Skeletal muscle cell (primary cell): ENCODE measurements around the gene SRRT.
"Not testable (repeated sequence)": the region's sequence is repeated elsewhere in the genome, so short reads cannot be mapped to it uniquely, and the experiment has no call there.

ENCODE experiments used
- DNase-seq: peaks from one replicate; pipeline ENCODE4 v3.0.0-alpha.2; 2010; ENCODE audit warnings: low read depth
- H3K4me3 ChIP-seq: 2 replicates; pipeline ENCODE4 v1.5.1; 2011; ENCODE audit warnings: low read depth, mild to moderate bottlenecking, control low read depth, low read length, moderate library complexity

The SRRT gene

GRCh38 chr7:100892364-100893317 lies 17.7 kb downstream of the SRRT start:
- no peak overlapping the region for H3K4me3 ChIP-seq
- no peak for DNase-seq

GRCh38 chr7:100893318-100893895 lies 18.5 kb downstream of the SRRT start:
- no peak overlapping the region for H3K4me3 ChIP-seq
- DNase-seq, result no peak

DNA sequence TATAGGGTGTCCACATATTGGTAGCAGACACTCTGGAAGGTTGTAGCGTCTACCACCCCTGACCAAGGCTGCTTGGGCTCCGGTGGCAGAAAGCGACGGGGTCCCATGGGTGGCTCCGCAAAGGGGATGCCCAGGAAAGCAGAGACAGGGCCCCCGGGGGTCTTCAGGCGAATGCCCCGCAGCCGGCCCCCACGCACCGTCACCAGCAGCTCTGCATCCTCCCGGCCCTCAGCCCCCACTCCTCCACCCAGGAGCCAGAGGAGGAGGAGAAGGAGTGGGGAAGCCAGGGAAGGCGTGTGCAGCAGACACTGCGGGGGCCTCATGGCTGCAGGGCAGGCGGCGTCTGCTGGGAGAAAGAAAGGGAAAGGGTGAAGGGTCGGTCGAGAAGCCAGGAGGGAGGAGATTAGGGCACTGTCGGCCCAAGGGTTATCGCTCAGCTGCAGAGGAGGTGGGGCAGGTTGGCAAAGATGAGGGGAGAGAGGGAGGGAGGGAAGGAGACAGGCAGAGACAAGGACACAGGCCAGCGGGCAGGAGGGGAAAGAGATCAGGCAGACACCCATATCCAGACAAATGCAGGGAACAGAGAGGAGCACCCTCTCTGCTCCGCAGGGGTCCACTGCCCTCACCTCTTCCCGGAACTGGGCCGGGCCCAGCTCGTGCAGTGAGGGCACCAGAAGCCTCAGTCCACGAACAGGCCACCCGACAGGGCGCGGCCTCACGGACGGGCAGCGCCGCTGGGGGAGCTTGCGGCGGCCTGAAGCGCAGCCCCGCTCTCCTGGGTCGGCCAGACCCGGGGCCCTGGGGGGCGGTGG lies 19.2 kb downstream of the SRRT start:
- no peak for DNase-seq
- H3K4me3 ChIP-seq, result peak overlapping the region; percentile 52

DNA sequence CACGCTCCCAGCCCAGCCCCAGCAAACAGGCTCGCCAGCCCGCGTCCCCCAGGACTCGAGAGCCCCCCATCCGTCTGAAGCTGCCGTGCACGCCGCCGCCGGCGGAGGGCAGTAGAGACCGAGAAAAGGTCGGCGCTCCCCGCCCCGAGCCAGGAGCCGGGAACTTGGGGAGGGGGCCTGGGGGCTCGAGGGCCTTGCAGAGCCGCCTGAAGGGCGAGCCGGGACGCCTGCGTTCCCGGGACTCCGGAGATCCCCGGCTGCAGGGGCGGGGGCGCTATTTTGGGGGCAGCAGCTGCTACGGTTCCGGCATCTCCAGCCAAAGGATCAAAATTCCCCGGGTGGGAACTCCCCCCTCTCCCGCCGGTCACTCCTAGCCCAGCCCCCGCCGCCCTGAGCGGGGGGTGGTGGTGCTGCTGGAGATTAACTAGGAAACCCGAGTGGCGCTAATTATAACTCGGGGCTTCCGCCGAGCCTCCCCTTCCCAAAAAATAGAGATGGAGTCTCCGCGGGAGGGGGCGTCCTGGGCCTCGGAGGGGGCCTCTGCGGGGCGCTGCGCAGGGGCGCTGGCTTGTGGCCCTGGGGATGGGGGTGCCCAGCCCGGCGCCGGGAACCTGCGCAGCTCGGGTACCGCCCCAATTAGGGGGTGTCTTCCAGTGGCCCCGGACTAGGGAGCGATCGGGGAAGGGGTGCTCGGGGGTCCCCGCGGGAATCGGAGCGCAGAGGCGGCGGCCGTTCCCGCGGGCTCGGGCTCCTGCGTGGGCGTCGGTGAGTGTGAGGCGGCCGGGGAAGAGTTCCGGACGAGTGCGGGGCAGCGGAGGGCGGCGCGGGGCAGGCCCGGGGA lies 20.2 kb downstream of the SRRT start:
- H3K4me3 ChIP-seq, result peak overlapping the region; percentile 52

GRCh38 chr7:100895701-100895955 lies 20.7 kb downstream of the SRRT start, which contains the start of gene ACHE:
Gene ACHE (minus strand): TSS chr7:100895888. CDS start chr7:100894232, 1,656 bp downstream.
- no peak for DNase-seq
- peak within 1 kb of the TSS; percentile 52 for H3K4me3 ChIP-seq

More for the DNA sequence above, 20.2 kb downstream of the SRRT start:
- no peak for DNase-seq

- no peak for DNase-seq
- peak overlapping the region; percentile 25 for H3K4me3 ChIP-seq
Observed at GRCh38 chr7:100895956-100896731, 21.2 kb downstream of the SRRT start.

DNA sequence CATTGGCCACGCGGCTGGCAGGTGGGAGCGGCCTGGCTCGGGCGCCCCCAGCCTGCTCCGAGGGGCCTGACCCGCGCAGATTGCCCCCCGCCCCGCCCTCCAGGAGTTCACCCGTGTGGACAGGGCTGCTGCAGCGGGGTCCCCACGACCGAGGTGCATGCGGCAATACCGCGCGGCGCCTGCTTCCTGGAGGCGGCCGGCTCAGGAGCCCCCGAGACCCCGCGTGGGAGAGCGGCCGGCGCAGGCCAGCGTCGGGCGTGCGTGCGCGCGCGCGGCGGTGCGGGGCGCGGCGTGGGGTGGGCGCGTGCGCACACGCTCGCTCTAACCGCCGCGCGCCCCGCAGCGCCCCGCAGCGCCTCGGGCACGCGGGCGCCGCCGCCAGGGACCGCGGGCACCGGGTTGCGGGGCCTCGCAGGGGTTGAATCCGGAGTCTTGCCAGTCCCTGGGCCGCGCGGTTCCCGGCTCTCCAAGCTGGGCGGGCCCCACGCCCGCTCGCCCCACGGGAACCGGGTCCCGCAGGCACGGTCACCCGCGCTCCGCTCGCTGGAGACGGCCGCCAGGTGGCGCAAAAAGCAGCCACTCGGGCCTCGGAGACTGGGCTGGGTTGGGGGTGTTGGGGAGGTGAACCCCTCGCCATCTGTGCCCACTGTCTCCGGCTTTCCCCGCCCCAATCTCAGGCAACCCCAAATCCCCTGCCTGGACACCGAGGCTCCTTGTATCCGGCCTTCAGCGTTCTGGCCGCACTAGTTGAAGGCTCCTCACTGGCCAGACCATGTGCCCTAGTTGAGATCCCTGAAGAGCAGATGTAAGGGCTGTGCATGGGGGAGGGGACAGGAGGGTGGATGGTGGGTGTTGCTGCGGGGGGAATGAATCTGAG lies 22.1 kb downstream of the SRRT start:
- no peak for DNase-seq
- peak overlapping the region; percentile 27 for H3K4me3 ChIP-seq

- H3K4me3 ChIP-seq, result no peak overlapping the region
- no peak for DNase-seq
Observed at GRCh38 chr7:100897772-100898454, 23.0 kb downstream of the SRRT start.

GRCh38 chr7:100899432-100899831 lies 24.5 kb downstream of the SRRT start:
- DNase-seq, result no peak
- no peak overlapping the region for H3K4me3 ChIP-seq

DNA sequence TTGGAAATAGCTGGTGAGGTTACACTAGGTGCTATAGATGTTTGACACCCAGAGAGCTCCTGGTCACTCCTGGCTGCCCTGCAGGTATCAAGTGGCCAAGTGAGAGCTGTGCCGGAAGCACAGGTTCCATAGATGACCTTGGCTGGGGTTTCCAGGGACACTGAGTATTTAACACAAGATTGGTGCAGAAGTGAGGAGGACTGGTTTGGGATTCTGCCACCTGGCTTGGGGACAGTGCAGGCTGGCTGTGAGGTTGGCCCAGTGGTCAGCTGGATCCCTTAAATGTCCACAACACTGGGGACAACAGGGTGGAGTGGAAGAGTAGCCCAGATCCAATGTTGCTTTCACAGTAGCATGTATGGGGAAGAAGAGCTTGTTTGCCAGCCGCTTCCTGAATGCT lies 26.1 kb downstream of the SRRT start:
- H3K4me3 ChIP-seq, result no peak overlapping the region
- no peak for DNase-seq

- H3K4me3 ChIP-seq, result no peak overlapping the region
- DNase-seq, result no peak
Observed at GRCh38 chr7:100901921-100902332, 27.0 kb downstream of the SRRT start.

DNA sequence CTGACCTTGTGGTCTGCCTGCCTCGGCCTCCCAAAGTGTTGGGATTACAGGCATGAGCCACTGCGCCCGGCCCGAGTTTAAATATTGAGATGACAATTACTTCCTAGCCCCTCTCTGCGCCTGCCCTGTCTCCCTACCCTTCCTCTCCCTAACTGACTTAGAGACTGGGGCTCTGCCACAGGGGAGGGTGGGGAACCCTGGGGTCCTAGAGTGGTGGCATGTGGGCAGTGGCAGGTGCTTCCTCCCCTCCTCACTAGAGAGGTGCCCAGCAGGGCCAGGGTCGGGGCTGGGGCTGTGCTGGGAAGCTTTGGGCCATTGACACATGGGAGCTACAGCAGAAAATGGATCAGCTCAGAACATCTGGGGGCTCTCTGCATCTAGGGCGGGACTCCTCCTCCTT lies 27.7 kb downstream of the SRRT start:
- no peak overlapping the region for H3K4me3 ChIP-seq

GRCh38 chr7:100908512-100908911 lies 33.6 kb downstream of the SRRT start:
- DNase-seq, result no peak
- no peak overlapping the region for H3K4me3 ChIP-seq

More for the DNA sequence above, 27.7 kb downstream of the SRRT start:
- DNase-seq, result no peak

- not testable (repeated sequence) for DNase-seq, H3K4me3 ChIP-seq
Observed at GRCh38 chr7:100910443-100910842, 35.5 kb downstream of the SRRT start.

DNA sequence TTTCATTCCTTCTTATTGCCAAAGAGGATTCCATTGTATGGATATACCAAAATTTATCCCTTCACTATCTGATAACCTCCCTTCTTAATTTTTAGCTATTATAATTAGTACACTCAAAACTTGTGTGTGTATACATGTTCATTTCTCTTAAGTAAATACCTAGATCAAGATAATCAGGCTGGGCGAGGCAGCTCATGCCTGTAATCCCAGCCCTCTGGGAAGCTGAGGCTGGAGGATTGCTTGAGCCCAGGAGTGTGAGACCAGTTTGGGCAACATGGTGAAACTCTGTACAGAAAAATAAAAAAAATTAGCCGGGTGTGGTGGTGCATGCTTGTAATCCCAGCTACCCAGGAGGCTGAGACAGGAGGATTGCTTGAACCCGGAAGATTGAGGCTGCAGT lies 36.6 kb downstream of the SRRT start:
- H3K4me3 ChIP-seq, result no peak overlapping the region
- no peak for DNase-seq

GRCh38 chr7:100914208-100914878 lies 39.4 kb downstream of the SRRT start:
- no peak for DNase-seq
- H3K4me3 ChIP-seq, result no peak overlapping the region
